Middle frontal gyrus (tissue), 1 donor: ENCODE measurements around the gene SH2D7.

ENCODE experiments used
- DNase-seq: peaks from one replicate; pipeline ENCODE4 v3.0.0-alpha.2; 2015; ENCODE audit warnings: low spot score; ENCODE audit errors: extremely low spot score

Gene SH2D7

GRCh38 chr15:78103406-78104118, 11.2 kb downstream of the SH2D7 start:
- DNase-seq = no peak

GRCh38 chr15:78104119-78104479, 11.7 kb downstream of the SH2D7 start:
- no peak for DNase-seq

- no peak for DNase-seq
These were observed 12.5 kb downstream of the SH2D7 start for GRCh38 chr15:78104566-78105475.

- DNase-seq = no peak
These were observed 13.3 kb downstream of the SH2D7 start for GRCh38 chr15:78105476-78106241.

- DNase-seq = no peak
These were observed 15.1 kb downstream of the SH2D7 start for GRCh38 chr15:78107471-78107870.

GRCh38 chr15:78108300-78109084, 16.1 kb downstream of the SH2D7 start:
- DNase-seq = peak; percentile 50

- no peak for DNase-seq
These were observed 16.8 kb downstream of the SH2D7 start for GRCh38 chr15:78109156-78109555.

GRCh38 chr15:78110096-78110495, 17.7 kb downstream of the SH2D7 start:
- DNase-seq = no peak

- no peak for DNase-seq
These were observed 18.6 kb downstream of the SH2D7 start for GRCh38 chr15:78110916-78111475.

- no peak for DNase-seq
These were observed 19.4 kb downstream of the SH2D7 start for GRCh38 chr15:78111788-78112187.

GRCh38 chr15:78112551-78112950, 20.2 kb downstream of the SH2D7 start:
- no peak for DNase-seq

GRCh38 chr15:78120523-78120922, 28.2 kb downstream of the SH2D7 start:
- DNase-seq = no peak

- DNase-seq = no peak
These were observed 32.9 kb downstream of the SH2D7 start for GRCh38 chr15:78125267-78125666.

- DNase-seq = no peak
These were observed 35.5 kb downstream of the SH2D7 start for GRCh38 chr15:78127882-78128281.

- DNase-seq = no peak
These were observed 36.9 kb downstream of the SH2D7 start for GRCh38 chr15:78129077-78129750.

- DNase-seq = no peak
These were observed 37.5 kb downstream of the SH2D7 start for GRCh38 chr15:78129751-78130287.

- no peak for DNase-seq
These were observed 38.3 kb downstream of the SH2D7 start for GRCh38 chr15:78130466-78131294.

GRCh38 chr15:78131295-78132061, 39.1 kb downstream of the SH2D7 start, which contains the start of gene CIB2:
TSS of gene CIB2 (minus strand) at chr15:78131445. CDS start at chr15:78131215, 230 bp downstream.
- peak; percentile 35 for DNase-seq
